GM21619 (cell line): ENCODE data around the gene CCER1.
"Not testable (repeated sequence)": the region's sequence is repeated elsewhere in the genome, so short reads cannot be mapped to it uniquely, and the experiment has no call there.

Experiments
- ATAC-seq: cut with Tn5 transposase; IDR thresholded peaks from one replicate; pipeline ENCODE4 v1.9.1; 2021; ENCODE audit not compliant: unreplicated experiment

The CCER1 gene, protein sequence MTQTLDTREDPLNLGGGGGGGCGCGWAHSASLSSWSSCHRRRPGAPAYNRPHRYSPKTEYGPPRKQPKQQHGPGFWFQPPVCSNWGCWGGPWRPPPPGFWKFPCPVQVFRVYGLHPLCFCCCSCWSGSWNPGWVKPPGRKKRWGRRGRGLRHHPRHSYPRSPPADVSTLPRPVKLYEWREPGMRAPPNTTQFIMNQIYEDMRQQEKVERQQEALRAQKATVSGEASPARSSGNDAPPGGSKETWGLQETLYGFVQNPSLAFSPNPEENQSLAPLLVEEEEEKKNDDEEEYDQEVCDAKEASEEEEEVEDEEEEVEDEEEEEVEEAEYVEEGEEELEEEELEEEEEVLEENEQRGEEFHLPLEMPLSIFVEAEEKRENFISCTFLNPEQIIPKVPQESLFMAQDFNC

GRCh38 chr12:90954921-90955320 lies at the start of gene CCER1:
CCER1 (minus strand) TSS chr12:90955176; CDS start chr12:90954742, 434 bp downstream.
- no peak for ATAC-seq

GRCh38 chr12:91003737-91004136 lies 48.8 kb upstream of the CCER1 start:
- ATAC-seq, result no peak

DNA sequence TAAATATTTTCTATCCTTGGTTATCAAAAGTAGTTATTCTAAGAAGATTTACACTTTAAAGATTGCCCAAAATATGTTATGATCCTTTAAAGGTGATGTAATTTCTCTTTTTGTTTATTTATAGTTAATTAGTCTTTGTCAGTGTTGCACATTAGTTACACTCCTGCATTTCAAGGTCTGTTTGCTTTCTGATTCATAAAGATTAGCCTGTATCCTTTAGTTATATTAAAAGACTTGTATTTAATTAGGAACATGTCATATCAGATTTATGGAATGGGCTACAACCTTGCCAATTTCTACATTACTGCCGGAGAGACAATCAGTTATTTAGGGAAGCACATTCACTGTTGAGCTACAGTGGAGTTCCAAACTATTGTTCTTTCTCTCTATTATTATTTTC lies 46.3 kb upstream of the CCER1 start:
- ATAC-seq, result no peak

DNA sequence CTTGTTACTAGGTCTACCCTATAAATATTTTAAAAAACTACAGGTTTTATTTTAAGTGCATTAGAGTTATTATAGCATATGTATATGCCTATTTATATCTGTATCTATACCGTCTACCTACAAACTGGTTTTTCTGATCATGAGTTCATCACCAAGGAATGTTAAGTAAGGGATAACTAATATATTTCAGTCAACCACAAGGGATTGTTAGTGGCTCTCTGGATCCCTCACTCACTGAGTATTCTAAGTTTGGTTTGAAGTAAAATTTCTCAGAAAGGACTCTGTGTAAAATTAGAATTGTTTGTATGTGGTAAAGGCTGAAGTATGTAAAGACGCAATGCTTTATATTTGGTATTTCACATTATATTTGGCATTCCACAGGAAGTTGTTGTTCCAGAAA lies 45.0 kb upstream of the CCER1 start:
- ATAC-seq, result no peak

GRCh38 chr12:90999527-90999926 lies 44.6 kb upstream of the CCER1 start:
- ATAC-seq, result no peak

- ATAC-seq, result no peak
Measured at GRCh38 chr12:90995010-90995409, 40.0 kb upstream of the CCER1 start.

DNA sequence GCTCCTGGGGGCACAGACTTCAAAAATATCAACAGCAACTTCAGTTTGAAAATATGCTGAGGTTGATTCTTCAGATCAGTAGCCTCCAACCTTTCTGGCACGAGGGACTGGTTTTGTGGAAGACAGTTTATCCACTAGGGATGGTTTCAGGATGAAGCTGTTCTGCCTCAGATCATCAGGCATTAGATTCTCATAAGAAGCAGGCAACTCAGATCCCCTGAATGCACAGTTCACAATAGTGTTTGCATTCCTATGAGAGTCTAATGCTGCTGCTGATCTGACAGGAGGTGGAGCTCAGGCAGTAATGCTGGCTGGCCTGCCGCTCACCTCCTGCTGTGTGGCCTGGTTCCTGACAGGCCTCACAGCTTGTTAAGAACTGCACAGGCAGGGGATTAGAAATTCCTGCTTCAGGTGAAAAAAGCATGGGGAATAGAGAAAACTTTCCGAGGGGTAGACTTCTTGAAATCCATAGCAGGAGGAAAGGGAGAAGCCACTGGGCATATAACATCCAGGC lies 37.0 kb upstream of the CCER1 start:
- no peak for ATAC-seq

DNA sequence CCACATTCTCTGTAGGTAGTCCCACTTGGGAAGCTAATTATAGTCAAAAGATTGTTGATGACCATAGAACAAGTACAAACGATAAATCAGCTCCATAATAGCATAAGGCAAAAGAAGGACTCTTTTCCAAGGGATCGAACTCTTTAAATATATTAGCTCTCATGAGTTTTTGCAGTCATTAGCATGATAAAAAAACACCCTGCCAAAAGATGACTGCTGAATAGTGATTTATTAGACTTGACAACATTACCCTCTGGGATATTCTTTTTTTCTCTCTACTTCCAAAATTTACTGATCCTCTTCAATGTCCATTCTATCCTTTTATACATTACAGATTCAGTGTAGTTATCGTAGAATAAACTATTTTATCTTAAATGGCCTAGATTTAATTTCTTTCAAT lies 35.6 kb upstream of the CCER1 start:
- ATAC-seq, result no peak

GRCh38 chr12:90989686-90990111 lies 34.7 kb upstream of the CCER1 start:
- no peak for ATAC-seq

DNA sequence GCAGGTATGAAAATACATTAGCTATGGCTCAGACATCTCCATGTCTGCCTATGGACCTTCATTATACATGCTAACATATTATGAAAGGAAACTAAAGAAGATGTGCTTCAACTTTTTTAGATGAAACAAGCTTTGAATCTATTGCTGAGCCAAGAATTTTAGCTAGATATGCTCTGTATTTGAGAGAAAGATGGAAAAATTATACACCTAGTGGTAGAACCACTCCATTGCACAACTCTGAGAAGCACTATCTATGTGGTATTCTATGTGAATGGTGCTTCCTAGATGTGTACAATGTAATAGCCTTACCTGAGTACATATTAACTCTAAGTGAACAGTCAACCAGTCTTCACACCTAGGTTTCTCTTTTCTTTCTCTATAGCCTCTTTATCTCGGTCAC lies 32.5 kb upstream of the CCER1 start:
- ATAC-seq, result no peak

- no peak for ATAC-seq
Measured at GRCh38 chr12:90987101-90987500, 32.1 kb upstream of the CCER1 start.

DNA sequence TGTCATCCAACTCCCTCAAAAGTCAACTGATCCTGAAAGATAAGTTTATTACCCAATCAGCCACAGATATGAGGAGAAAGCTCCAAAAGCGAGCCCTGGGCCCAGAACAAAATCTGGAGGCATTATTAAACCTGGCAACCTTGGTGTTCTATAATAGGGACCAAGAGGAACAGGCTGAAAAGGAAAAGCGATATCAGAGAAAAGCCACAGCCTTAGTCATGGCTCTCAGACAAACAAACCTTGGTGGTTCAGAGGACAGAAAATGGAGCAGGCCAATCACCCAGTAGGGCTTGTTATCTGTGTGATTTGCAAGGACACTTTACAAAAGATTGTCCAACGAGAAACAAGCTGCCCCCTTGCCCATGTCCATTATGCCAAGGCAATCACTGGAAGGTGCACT lies 30.4 kb upstream of the CCER1 start:
- not testable (repeated sequence) for ATAC-seq

DNA sequence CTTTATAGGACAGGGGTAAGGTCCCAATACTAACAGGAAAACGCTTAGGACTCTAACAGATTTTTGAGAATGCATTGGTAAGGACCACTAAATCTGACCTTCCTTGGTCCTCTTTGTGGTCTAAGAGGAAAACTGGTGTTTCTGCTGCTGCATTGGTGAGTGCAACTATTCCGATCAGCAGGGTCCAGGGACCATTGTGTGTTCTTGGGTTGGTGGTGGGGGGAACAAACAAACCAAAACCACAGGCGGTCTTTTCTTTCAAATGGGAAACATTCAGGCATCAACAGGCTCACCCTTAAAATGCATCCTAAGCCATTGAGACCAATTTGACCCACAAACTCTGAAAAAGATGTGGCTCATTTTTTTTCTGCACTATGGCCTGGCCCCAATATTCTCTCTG lies 29.1 kb upstream of the CCER1 start:
- ATAC-seq, result no peak

DNA sequence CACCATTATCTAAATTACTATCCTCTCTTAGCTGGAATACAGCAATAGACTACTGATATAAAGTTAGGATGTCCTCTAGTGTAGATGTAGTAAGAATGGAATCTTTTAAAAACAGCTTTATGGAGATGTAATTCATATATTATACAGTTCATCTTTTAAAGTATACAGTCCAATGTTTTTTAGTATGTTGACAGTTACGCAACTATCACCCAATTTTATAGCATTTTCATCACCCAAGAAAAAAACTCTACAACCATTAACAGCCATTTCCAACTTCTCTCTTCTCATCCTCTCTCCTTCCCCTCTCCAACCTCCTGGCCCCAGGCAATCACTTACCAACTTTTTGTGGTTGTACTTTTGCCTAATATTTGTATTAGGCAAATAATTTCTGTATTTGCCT lies 27.2 kb upstream of the CCER1 start:
- no peak for ATAC-seq

GRCh38 chr12:90979951-90980350 lies 25.0 kb upstream of the CCER1 start:
- no peak for ATAC-seq

- ATAC-seq, result no peak
Measured at GRCh38 chr12:90979019-90979418, 24.0 kb upstream of the CCER1 start.

DNA sequence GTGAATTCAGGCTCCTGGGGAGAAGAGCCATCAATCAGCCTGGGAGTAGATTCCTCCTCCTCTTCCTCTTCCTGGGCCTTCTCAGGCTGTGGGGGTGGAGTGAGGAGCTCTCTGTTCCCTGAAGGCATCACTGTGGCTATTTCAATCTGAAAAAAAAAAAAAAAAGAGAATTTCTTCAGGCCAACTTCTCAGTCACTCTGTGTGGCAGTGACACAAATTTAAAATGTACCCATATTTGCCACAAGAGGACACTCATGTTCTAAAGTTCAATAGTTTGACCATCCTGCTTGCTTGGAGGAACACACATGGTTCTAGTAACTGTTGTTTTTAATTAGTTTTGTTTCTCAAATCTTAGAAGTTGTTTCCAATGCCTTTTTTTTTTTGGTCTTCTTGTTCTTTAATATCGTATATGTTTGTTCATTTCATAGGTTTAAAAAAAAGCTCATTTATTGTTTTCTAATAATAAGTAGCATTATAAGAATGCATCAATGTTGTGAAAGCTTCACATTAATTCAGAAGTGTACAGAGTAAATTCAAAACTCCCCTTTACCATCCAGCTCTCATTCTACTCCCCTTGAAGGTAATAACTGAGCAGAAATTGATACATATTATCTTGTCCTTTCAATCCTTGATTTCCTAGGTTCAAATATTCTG lies 23.3 kb upstream of the CCER1 start:
- ATAC-seq, result peak; percentile 95

DNA sequence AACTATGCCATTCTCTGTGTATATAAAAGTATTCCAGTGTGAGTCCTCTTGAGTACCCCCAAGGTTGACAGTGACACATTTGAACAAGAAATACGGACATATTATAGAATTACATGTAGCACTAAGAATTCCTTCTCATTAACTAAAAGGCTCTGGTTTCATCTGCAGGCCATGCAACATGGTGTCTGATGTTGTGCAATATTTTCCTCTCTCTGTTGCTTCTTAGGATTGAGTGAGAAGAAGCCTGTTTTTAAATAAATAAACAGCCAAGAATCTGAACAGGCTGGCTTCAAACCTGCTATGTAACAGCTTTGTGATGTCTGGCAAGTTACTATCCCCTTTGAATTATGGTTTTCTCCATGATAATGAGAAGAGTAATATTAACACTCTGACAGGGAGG lies 22.2 kb upstream of the CCER1 start:
- no peak for ATAC-seq

DNA sequence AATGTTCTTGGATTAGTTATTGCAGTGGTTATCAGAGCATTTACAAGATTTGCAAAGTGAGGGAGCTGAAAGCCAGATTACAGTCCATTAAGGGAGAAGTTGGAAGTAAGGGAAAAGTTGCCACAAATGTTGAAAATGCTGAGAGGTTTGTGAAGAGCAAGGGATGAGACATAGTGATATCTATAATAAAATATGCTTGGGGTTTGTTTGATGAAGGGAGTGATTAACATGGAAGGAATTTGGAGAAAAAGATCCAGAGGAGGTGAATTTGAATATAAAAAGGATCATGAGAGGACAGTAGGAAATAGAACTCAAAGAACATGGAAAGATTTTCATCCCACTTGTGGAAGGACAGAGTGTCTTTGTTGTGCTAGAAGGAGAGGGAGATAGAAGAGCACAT lies 19.3 kb upstream of the CCER1 start:
- no peak for ATAC-seq

- ATAC-seq, result no peak
Measured at GRCh38 chr12:90972226-90972625, 17.2 kb upstream of the CCER1 start.

GRCh38 chr12:90970911-90971310 lies 15.9 kb upstream of the CCER1 start:
- ATAC-seq, result no peak

DNA sequence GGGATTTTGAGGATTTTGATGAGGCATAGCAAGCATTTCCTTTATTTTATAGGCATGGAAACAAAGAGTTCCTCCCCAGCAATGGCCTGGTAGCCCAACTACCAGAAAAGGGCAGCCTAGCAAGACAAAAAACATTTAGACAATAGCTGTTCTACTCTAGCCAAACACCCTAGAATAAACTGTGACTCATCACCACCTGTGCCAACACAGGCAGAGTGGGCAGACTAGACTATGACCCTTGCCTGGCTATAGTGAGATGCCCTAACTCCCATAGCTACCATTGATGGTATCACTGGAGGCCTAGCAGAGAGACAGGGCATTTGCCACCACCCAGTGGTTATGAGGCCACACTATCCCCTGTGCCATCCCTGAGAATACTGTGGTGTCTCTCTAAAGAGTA lies 15.5 kb upstream of the CCER1 start:
- ATAC-seq, result no peak
